ENCODE data around the gene PHRF1. TPM values are rescaled to one million over a fixed set of nuclear protein-coding genes. Genes with fewer than 3 reads are reported as not detected.

PHRF1 gene
- total RNA-seq, 1 experiment from 2014 or later = 55.2 TPM

DNA sequence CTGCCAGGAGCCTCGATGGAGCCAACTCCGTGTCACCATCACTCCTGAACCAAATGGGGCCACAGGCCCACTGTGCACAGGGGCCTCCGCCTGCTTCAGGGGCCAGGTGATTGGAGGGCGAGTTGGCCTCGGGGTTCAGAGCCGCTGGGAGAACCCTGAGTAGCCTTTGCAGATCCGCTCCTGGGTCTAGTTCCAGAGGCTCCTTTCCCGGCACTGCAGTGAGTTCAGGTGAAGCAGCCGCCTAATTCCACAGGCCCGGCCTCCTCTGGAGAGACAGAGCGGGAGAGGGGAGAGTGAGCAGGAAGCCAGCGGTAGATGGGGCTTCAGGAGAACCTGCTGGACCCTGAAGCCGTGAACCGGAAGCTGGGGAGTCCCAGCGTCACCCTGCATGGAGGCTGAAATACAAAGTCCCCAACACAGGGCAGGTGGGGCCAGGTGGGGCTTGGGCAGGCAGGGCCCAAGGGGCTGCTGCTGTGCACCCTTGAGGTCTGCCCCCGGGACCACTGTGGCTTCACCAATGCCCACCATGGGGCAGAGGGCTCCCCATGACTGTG is 83.3 kb downstream of the PHRF1 start:
- Histone ChIP-seq H3K27me3 (no peaks in the 10 kb centered on the region), H3K9me3 (no peaks in the 10 kb centered on the region), H3K36me3 (peaks cover 67% of the 10 kb centered on the region), H3K4me3 (no peak overlapping the region)
- DNase-seq = no peak

DNA sequence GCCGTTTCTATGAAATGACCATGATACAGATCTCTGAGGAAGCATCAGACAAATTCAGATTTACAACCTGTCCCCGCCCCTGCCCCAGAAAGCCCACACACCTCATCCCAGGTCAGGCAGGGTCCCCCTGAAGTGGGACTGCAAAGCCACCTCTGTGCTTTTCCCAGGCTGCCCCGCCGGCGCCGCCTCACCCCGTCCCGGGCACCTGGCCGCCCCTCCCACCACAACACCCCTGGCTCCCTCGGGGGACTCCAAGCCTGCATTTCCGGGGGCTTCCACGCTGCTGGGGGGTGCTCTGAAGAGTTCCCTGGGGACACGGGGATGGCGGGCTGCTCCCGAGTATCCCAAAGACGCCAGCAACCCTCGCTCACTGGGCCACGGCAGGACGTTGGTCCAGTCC is 84.0 kb downstream of the PHRF1 start:
- no peak for DNase-seq
- peaks cover 63% of the 10 kb centered on the region for H3K36me3 ChIP-seq
- no peaks in the 10 kb centered on the region for H3K27me3 ChIP-seq
- no peak overlapping the region for H3K4me3 ChIP-seq
- H3K9me3 ChIP-seq = no peaks in the 10 kb centered on the region

DNA sequence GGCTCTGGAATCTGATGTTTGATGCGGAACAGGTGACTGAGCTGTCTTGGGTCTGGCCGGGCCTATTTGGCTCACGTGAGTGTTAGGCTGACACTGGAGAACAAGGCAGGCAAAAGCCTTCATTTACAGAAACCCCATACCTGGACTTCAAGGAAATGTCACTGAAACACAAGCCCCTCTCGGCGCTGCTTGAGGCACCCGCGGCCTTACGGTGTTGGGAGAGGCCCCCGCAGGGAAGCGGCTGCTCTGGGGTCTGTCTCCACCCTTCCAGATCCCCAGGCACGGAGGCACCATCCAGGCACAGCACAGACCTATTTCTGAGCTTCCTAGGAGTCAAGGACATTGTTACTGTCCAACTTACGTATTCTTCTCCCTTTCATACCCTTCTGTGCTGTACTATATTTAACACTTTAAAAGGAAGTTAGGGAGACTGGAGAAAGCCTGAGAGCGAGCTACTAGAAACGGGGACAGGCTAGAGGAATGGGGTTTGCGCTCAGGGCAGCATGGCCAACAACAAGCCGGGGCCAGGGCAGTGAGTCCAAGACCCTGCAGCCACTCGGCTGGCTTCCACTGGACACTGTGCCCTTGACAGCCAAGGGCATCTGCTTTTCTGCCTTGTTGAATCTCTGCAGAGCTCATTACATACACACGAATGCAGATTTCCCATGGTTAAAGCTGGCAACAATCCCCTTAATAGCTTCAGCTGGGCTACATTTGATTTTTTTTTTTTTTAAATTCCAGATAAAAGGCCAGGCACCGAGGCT is 84.6 kb downstream of the PHRF1 start:
- H3K9me3 ChIP-seq = no peaks in the 10 kb centered on the region
- no peak overlapping the region for H3K4me3 ChIP-seq
- no peak for DNase-seq
- peaks cover 63% of the 10 kb centered on the region for H3K36me3 ChIP-seq
- H3K27me3 ChIP-seq = no peaks in the 10 kb centered on the region

Other genes with a start within 250 kb of the PHRF1 start
- gene B4GALNT4, start 207.0 kb upstream of the PHRF1 start, total RNA-seq (2014; rRNA removed; shearing (Covaris generic); ENCODE audit: low replicate concordance) = 27.5 and 49.8 TPM in 2 replicates
- 7.6 and 24.1 TPM in 2 replicates for gene PKP3, start 182.3 kb upstream of the PHRF1 start, total RNA-seq (2014; rRNA removed; shearing (Covaris generic); ENCODE audit: low replicate concordance)
- gene SIGIRR, start 161.5 kb upstream of the PHRF1 start, total RNA-seq (2014; rRNA removed; shearing (Covaris generic); ENCODE audit: low replicate concordance) = 28.8 and 89.5 TPM in 2 replicates
- not detected in 2 replicates for gene ANO9, start 134.5 kb upstream of the PHRF1 start, total RNA-seq (2014; rRNA removed; shearing (Covaris generic); ENCODE audit: low replicate concordance)
- 30.2 and 43.3 TPM in 2 replicates for gene PTDSS2, start 126.2 kb upstream of the PHRF1 start, total RNA-seq (2014; rRNA removed; shearing (Covaris generic); ENCODE audit: low replicate concordance)
- gene RNH1, start 69.2 kb upstream of the PHRF1 start, total RNA-seq (2014; rRNA removed; shearing (Covaris generic); ENCODE audit: low replicate concordance) = 556 and 832 TPM in 2 replicates
- 78.8 and 207 TPM in 2 replicates for gene HRAS, start 40.9 kb upstream of the PHRF1 start, total RNA-seq (2014; rRNA removed; shearing (Covaris generic); ENCODE audit: low replicate concordance)
- gene LRRC56, start 38.9 kb upstream of the PHRF1 start, total RNA-seq (2014; rRNA removed; shearing (Covaris generic); ENCODE audit: low replicate concordance) = 0.63 TPM in 1 of 2 replicates, not detected in the other
- 0.20 and 0.30 TPM in 2 replicates for gene LMNTD2, start 15.7 kb upstream of the PHRF1 start, total RNA-seq (2014; rRNA removed; shearing (Covaris generic); ENCODE audit: low replicate concordance)
- 3.0 and 25.8 TPM in 2 replicates for gene RASSF7, start 15.5 kb upstream of the PHRF1 start, total RNA-seq (2014; rRNA removed; shearing (Covaris generic); ENCODE audit: low replicate concordance)
- 9.1 and 10.1 TPM in 2 replicates for gene IRF7, start 39.5 kb downstream of the PHRF1 start, total RNA-seq (2014; rRNA removed; shearing (Covaris generic); ENCODE audit: low replicate concordance)
- gene CDHR5, start 48.5 kb downstream of the PHRF1 start, total RNA-seq (2014; rRNA removed; shearing (Covaris generic); ENCODE audit: low replicate concordance) = not detected in 2 replicates
- gene SCT, start 50.7 kb downstream of the PHRF1 start, total RNA-seq (2014; rRNA removed; shearing (Covaris generic); ENCODE audit: low replicate concordance) = not detected in 2 replicates
- not detected in 2 replicates for gene DRD4, start 60.8 kb downstream of the PHRF1 start, total RNA-seq (2014; rRNA removed; shearing (Covaris generic); ENCODE audit: low replicate concordance)
- gene DEAF1, start 118.8 kb downstream of the PHRF1 start, total RNA-seq (2014; rRNA removed; shearing (Covaris generic); ENCODE audit: low replicate concordance) = 14.8 and 34.6 TPM in 2 replicates
- 32.4 and 98.7 TPM in 2 replicates for gene TMEM80, start 119.3 kb downstream of the PHRF1 start, total RNA-seq (2014; rRNA removed; shearing (Covaris generic); ENCODE audit: low replicate concordance)
- gene EPS8L2, start 129.8 kb downstream of the PHRF1 start, total RNA-seq (2014; rRNA removed; shearing (Covaris generic); ENCODE audit: low replicate concordance) = 10.7 and 23.4 TPM in 2 replicates
- 200 and 209 TPM in 2 replicates for gene TALDO1, start 171.0 kb downstream of the PHRF1 start, total RNA-seq (2014; rRNA removed; shearing (Covaris generic); ENCODE audit: low replicate concordance)
- 46.1 and 80.1 TPM in 2 replicates for gene GATD1, start 201.0 kb downstream of the PHRF1 start, total RNA-seq (2014; rRNA removed; shearing (Covaris generic); ENCODE audit: low replicate concordance)
- not detected in 2 replicates for gene CEND1, start 213.6 kb downstream of the PHRF1 start, total RNA-seq (2014; rRNA removed; shearing (Covaris generic); ENCODE audit: low replicate concordance)
- gene SLC25A22, start 221.8 kb downstream of the PHRF1 start, total RNA-seq (2014; rRNA removed; shearing (Covaris generic); ENCODE audit: low replicate concordance) = 28.6 and 31.3 TPM in 2 replicates
- gene PIDD1, start 228.8 kb downstream of the PHRF1 start, total RNA-seq (2014; rRNA removed; shearing (Covaris generic); ENCODE audit: low replicate concordance) = 4.9 and 10.8 TPM in 2 replicates
- 770 and 1,105 TPM in 2 replicates for gene RPLP2, start 233.5 kb downstream of the PHRF1 start, total RNA-seq (2014; rRNA removed; shearing (Covaris generic); ENCODE audit: low replicate concordance)
- 4.2 and 12.4 TPM in 2 replicates for gene PNPLA2, start 242.4 kb downstream of the PHRF1 start, total RNA-seq (2014; rRNA removed; shearing (Covaris generic); ENCODE audit: low replicate concordance)